Naive B cell (primary cell): ENCODE measurements around the gene DIPK1A. TPM values are rescaled to one million over a fixed set of nuclear protein-coding genes. Genes with fewer than 3 reads are reported as not detected.
"Not testable (repeated sequence)": the region's sequence is repeated elsewhere in the genome, so short reads cannot be mapped to it uniquely, and the experiment has no call there.

Source experiments
- ATAC-seq, 2 donors: fragments of 150-1000 bp; cut with Tn5 transposase; 2 replicates each; pipeline ENCODE4 v1.10.0; 2021; ENCODE audit warnings: low read depth in 2 of 2, mild to moderate bottlenecking in 2 of 2, moderate library complexity in 2 of 2
- DNase-seq: peaks from one replicate; pipeline ENCODE4 v3.0.0; 2022
- H3K27ac Mint-ChIP-seq, 6 donors: one replicate each; pipeline ENCODE4 v1.8.0; 2020 to 2022; ENCODE audit warnings: mild to moderate bottlenecking in 6 of 6, mixed read lengths in 6 of 6, moderate library complexity in 5 of 6, inconsistent platforms in 2 of 6
- H3K27me3 Mint-ChIP-seq, 3 donors: one replicate each; pipeline ENCODE4 v1.8.0; 2021 to 2022; ENCODE audit warnings: mixed read lengths in 3 of 3, mild to moderate bottlenecking in 1 of 3
- H3K36me3 Mint-ChIP-seq, 2 donors: one replicate each; pipeline ENCODE4 v1.8.0; 2020 to 2022; ENCODE audit warnings: mixed read lengths in 2 of 2, inconsistent platforms in 1 of 2, mild to moderate bottlenecking in 1 of 2
- H3K4me1 Mint-ChIP-seq, 3 donors: one replicate each; pipeline ENCODE4 v1.8.0; 2020 to 2022; ENCODE audit warnings: mixed read lengths in 3 of 3, inconsistent platforms in 1 of 3, mild to moderate bottlenecking in 1 of 3, moderate library complexity in 1 of 3
- H3K4me3 Mint-ChIP-seq, 8 donors: one replicate each; pipeline ENCODE4 v1.8.0; 2020 to 2022; ENCODE audit warnings: mild to moderate bottlenecking in 8 of 8, mixed read lengths in 8 of 8, moderate library complexity in 8 of 8, inconsistent platforms in 2 of 8
- H3K9me3 Mint-ChIP-seq, 7 donors: one replicate each; pipeline ENCODE4 v1.8.0; 2020 to 2022; ENCODE audit warnings: mixed read lengths in 7 of 7, mild to moderate bottlenecking in 5 of 7, inconsistent platforms in 2 of 7, moderate library complexity in 1 of 7
- polyA plus RNA-seq, 6 donors: library from polyadenylated mRNA; unstranded; fragments of 300-500 nt; fragmentation: Illumina TruSeq; gene quantifications; one replicate each; pipeline ENCODE4 v1.2.3, GENCODE V29; 2021; ENCODE audit warnings: low read depth in 6 of 6

DIPK1A gene
- polyA plus RNA-seq, 6 donors from 2014 or later = 26.0 to 57.3 (median 32.4) TPM

DNA sequence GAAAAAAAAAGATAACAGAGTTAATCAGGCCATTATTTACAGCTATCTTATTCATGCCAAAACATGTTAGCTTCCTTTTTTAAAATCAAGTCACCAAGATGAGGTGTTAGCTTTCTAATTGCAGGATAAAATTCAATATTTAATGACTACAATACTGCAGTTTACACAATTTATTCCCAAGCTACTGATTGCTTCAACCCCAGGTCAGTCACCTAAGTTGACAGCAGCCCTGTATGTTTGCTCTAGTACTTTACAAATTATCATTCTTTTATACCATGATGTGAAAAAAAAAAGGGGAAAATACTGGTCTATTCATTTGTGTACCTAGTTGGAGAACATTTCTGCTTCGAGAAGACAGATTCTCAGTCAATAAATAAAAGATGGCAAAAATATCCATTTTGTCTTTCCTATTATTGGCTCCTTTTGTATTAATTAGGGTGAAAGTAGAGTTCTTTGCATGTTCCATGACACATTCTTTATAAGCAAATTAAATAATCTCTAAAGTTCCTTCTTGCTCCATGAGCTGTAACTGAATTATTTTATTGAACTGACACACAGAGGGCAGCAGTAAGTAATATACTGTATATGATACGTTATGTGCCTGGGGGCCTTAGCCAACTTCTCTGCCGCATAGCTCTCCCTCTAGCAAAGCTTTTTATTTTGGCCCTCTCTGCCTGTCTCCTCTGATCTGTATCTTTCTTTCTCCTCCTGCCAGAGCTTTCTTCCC is 48.0 kb downstream of the DIPK1A start:
- Mint-ChIP-seq H3K4me3 (peak overlapping the region in 2 of 8 donors; percentile 36 to 61), H3K36me3 (peaks cover 13 to 22% of the 10 kb centered on the region in 2 donors), H3K4me1 (peaks cover 35 to 72% (median 59%) of the 10 kb centered on the region in 3 donors), H3K9me3 (peaks cover 0 to 5% (median 0%) of the 10 kb centered on the region in 7 donors), H3K27me3 (no peaks in the 10 kb centered on the region), H3K27ac (peak overlapping the region; percentile 0 to 90 (median 68))
- DNase-seq (no peak), ATAC-seq (peak in 1 of 2 donors; percentile 50)

DNA sequence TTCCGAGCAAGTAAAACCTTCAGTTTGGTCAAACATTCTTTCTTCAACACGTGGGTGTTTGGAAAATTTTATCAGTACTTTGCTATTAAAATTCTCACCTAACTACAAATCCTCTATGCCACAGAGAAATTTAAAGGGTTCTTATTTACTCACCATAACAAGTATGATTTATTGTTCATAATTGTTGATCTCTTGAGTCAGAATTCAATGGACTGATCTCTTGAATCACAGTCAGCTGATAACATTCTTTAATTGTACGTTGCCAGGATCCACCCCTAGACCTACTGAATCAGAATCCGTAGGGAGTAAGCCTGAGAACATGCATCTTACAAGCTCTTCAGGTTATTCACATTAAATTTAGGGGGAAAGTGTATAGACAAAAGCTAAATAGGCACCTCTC is 51.2 kb downstream of the DIPK1A start:
- ATAC-seq (no peak), DNase-seq (no peak)
- Mint-ChIP-seq H3K4me3 (no peak overlapping the region), H3K4me1 (peaks cover 28 to 59% (median 51%) of the 10 kb centered on the region in 3 donors), H3K27me3 (no peaks in the 10 kb centered on the region), H3K27ac (peak overlapping the region in 1 of 6 donors; percentile 50), H3K36me3 (peaks cover 20 to 25% of the 10 kb centered on the region in 2 donors), H3K9me3 (peaks cover 0 to 5% (median 1%) of the 10 kb centered on the region in 7 donors)

DNA sequence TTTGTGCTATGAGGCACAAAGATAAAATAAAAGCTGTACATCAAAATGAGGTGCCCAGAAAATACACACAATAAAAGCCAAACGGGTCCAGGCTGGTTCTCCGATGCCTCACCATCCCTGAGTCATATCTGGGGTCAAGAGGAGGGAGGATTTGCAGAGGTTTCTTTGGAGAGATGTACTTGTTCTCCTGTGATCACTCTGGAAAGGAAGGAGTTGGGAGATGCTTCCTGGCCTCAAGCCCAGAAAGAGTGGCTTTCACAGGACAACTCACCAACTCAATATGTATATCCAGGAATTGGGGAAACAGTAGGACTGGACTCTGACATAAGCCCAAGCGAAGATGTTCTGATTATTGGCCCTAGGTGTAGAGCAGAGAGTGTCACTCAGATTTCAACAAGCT is 51.9 kb downstream of the DIPK1A start:
- peaks cover 29 to 60% (median 52%) of the 10 kb centered on the region in 3 donors for H3K4me1 Mint-ChIP-seq
- H3K36me3 Mint-ChIP-seq = peaks cover 17 to 23% of the 10 kb centered on the region in 2 donors
- H3K27me3 Mint-ChIP-seq = no peaks in the 10 kb centered on the region
- peaks cover 0 to 3% (median 0%) of the 10 kb centered on the region in 7 donors for H3K9me3 Mint-ChIP-seq
- DNase-seq = no peak
- peak overlapping the region in 4 of 6 donors; percentile 23 to 68 (median 49) for H3K27ac Mint-ChIP-seq
- H3K4me3 Mint-ChIP-seq = no peak overlapping the region
- ATAC-seq = no peak

DNA sequence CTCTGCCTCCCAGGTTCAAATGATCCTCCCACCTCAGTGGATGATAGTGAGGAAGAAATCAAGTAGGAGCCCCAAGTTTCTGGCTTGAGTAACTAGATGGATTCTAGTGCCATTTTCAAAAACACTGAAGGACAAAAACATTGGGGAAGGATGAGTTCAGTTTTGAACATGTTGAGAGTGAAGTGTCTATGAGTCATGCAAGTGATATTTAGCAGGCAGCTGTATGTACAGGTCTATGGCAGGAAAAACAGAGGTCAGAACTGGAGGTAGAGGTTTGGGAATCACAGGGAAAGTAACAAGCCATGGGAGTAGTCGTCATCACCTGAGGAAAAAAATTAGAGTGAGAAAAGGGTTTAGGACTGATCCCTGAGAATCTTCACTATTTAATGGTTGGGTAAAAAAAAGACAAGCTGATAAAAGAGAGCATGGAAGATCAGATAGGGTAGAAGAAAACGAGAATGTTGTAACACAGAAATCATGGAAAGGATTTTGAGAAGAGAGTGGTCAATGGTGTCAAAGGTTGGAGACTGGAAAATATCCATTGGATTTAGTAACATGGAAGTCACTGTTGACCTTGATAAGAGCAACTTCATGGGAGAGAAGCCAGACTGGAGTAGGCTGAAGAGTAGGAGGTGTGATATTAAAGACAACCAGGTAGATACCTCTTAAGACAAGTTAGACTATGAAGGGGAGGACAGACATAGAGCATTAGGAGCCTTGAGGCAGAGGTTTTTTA is 53.1 kb downstream of the DIPK1A start:
- peak overlapping the region in 2 of 8 donors; percentile 10 to 51 for H3K4me3 Mint-ChIP-seq
- H3K27ac Mint-ChIP-seq = peak overlapping the region in 4 of 6 donors; percentile 28 to 85 (median 58)
- peaks cover 23 to 58% (median 49%) of the 10 kb centered on the region in 3 donors for H3K4me1 Mint-ChIP-seq
- DNase-seq (no peak), ATAC-seq (no peak)
- H3K27me3 Mint-ChIP-seq = no peaks in the 10 kb centered on the region
- H3K9me3 Mint-ChIP-seq = peaks cover 0 to 1% (median 0%) of the 10 kb centered on the region in 7 donors
- peaks cover 12 to 15% of the 10 kb centered on the region in 2 donors for H3K36me3 Mint-ChIP-seq

DNA sequence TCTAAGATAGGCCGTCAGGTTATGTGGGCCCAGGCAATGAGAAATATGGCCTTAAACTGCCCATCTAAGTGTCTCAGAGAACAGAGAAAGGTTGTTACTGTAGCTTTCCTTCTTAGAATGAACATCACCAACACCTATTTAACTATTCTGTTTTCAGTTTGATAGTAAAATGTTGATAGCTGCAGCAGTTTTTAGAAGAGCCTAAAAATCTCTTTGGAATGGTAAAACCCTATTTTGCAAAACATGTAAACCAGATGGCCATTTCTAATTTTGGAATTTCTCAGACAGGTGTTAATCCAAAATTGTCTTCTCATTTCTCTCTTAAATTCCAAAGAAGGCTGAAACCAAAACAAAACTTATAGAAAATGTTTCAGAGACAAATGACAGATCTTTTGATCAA is 57.5 kb downstream of the DIPK1A start:
- H3K4me3 Mint-ChIP-seq = no peak overlapping the region
- peaks cover 4 to 21% (median 13%) of the 10 kb centered on the region in 7 donors for H3K9me3 Mint-ChIP-seq
- no peak for ATAC-seq
- H3K27ac Mint-ChIP-seq = peak overlapping the region in 3 of 6 donors; percentile 20 to 92 (median 91)
- no peaks in the 10 kb centered on the region for H3K27me3 Mint-ChIP-seq
- no peak for DNase-seq
- H3K4me1 Mint-ChIP-seq = peaks cover 33 to 77% (median 58%) of the 10 kb centered on the region in 3 donors
- peaks cover 21 to 31% of the 10 kb centered on the region in 2 donors for H3K36me3 Mint-ChIP-seq

DNA sequence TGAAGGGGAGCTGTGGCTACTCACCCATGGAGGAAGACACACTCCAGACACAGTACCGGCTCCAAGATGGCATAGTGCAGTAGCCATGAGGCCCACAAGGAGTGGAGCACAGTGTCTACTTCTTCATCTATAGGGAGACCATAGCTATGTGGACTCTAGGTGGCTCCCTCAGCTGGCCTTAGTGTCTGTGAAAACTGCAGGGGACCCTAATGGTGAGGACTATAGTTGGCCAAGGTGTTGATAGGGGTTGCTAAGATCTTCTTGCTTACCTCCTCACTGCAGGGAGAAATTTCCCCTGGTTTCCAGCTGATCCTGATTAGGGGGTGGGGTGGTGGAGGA is 58.9 kb downstream of the DIPK1A start:
- Mint-ChIP-seq H3K36me3 (peaks cover 12 to 20% of the 10 kb centered on the region in 2 donors), H3K27ac (peak overlapping the region in 1 of 6 donors; percentile 78), H3K27me3 (no peaks in the 10 kb centered on the region), H3K9me3 (peaks cover 4 to 21% (median 13%) of the 10 kb centered on the region in 7 donors), H3K4me1 (peaks cover 30 to 76% (median 61%) of the 10 kb centered on the region in 3 donors), H3K4me3 (no peak overlapping the region)
- ATAC-seq = no peak
- no peak for DNase-seq

DNA sequence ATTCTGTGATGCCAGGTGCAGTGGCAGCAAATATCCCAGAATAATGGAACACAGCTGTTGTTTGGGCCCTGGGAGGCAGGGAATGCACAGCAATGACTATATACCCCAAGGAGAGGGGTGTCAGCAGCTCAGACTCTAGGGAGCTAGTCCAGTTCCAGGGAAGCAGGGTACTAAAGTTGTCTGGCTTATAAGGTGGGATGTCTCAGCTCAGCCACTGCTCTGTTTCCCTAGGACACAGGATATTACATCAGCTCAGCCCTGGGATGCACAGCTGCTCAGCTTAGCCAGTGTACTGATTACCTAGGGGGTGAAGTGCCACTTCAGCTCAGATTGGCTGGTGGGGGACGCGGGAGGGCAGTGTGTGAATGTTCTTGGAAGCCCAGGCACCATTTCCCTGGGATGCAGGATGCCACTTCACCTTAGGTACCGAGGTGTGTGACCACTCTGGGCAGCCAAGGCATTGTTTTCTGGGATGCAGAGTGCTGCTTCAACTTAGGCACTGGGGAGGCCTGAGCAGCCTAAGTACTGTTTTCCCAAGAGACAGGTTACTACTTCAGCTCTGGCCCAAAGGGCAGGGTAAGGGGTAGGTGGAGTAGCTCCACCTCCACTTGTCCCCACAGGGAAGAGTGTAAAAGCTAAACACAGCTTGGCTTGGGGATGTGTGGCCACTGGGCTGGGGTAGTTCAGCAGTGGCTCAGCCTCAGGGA is 59.4 kb downstream of the DIPK1A start:
- Mint-ChIP-seq H3K4me1 (peaks cover 30 to 76% (median 64%) of the 10 kb centered on the region in 3 donors), H3K36me3 (peaks cover 12 to 20% of the 10 kb centered on the region in 2 donors), H3K27ac (peak overlapping the region in 3 of 6 donors; percentile 3 to 71 (median 15)), H3K4me3 (no peak overlapping the region), H3K9me3 (peaks cover 4 to 21% (median 13%) of the 10 kb centered on the region in 7 donors), H3K27me3 (no peaks in the 10 kb centered on the region)
- no peak for DNase-seq
- no peak for ATAC-seq

DNA sequence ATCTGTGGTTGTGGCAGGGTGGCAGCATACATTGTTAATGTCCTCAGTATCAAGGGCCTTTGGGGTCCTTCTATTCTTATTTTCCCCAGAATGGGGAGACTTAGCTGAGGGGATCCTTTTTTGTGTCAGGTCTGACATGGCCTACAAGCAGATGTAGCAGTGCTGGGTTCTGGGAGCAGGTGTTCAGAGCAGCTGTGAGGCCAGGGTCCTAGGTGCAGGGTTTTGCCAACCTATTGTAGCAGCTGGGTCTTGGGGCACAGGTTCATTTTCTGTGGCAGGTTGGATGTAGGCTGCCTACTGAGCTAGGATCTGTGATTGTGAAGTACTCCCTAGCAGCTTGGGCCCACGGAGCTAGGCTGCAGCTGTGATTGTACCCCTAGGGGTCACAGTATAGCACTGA is 60.1 kb downstream of the DIPK1A start:
- Mint-ChIP-seq H3K4me3 (no peak overlapping the region), H3K36me3 (peaks cover 12 to 20% of the 10 kb centered on the region in 2 donors)

DNA sequence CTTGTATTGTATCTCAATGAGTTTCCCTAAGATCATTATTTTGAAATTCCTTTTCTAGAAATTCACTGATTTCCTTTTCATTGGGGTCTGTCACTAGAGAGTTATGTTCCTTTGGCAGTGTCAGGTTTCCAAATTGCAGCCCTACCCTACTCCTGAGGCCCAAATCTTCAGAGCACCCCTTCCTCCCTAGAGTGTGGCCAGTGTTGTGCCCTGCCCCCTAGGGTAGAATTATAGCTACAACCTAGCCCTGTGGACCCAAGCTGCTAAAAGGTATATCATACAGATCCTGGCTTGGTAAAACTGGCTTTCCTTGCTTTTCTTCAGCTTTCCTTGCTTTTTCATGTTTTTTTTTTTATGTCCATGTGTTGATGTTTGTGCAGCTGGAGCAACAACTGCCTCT is 60.7 kb downstream of the DIPK1A start:
- DNase-seq (no peak), ATAC-seq (no peak)
- Mint-ChIP-seq H3K27ac (peak overlapping the region in 4 of 6 donors; percentile 3 to 79 (median 18)), H3K4me1 (peaks cover 30 to 76% (median 66%) of the 10 kb centered on the region in 3 donors), H3K4me3 (no peak overlapping the region), H3K27me3 (no peaks in the 10 kb centered on the region), H3K36me3 (peaks cover 12 to 20% of the 10 kb centered on the region in 2 donors), H3K9me3 (peaks cover 4 to 21% (median 13%) of the 10 kb centered on the region in 7 donors)

More for the DNA sequence above, 60.1 kb downstream of the DIPK1A start:
- H3K27me3 Mint-ChIP-seq = no peaks in the 10 kb centered on the region
- peaks cover 30 to 76% (median 64%) of the 10 kb centered on the region in 3 donors for H3K4me1 Mint-ChIP-seq
- H3K27ac Mint-ChIP-seq = peak overlapping the region in 1 of 6 donors; percentile 3
- H3K9me3 Mint-ChIP-seq = peaks cover 4 to 21% (median 13%) of the 10 kb centered on the region in 7 donors
- ATAC-seq = no peak
- DNase-seq = no peak

DNA sequence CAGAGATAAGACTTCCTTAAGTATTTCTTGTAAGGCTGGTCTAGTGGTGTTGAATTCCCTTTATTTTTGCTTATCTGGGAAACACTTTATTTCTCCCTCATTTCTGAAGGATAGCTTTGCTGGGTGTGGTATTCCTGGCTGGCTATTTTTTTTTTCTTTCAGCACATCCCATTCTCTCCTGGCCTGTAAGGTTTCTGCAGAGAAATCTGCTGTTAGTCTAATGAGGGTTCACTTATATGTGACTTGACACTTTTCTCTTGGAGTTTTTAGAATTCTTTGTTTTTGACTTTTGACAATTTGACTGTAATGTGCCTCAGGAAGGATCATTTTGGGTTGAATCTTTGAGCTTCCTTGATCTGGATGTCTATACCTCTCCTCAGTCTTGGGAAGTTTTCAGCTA is 61.5 kb downstream of the DIPK1A start:
- Mint-ChIP-seq H3K4me1 (peaks cover 28 to 74% (median 63%) of the 10 kb centered on the region in 3 donors), H3K4me3 (no peak overlapping the region), H3K27ac (peak overlapping the region in 2 of 6 donors; percentile 20 to 43), H3K36me3 (peaks cover 12 to 20% of the 10 kb centered on the region in 2 donors), H3K9me3 (peaks cover 4 to 21% (median 13%) of the 10 kb centered on the region in 7 donors), H3K27me3 (no peaks in the 10 kb centered on the region)
- DNase-seq (no peak), ATAC-seq (no peak)

DNA sequence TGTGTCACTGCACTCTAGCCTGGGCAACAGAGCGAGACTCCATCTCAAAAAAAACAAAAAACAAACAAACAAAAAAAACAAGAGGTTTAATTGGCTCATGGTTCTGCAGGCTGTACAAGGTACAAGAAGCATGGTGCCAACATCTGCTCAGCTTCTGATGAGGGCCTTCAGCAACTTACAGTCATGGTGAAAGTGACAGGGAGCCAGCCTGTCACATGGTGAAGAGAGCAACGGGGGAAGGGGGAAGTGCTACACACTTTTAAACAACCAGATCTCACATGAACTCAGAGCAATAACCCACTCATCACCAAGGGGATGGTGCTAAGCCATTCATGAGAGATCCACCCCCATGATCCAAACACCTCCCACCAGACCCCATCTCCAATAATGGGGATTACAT is 63.2 kb downstream of the DIPK1A start:
- peaks cover 27 to 67% (median 58%) of the 10 kb centered on the region in 3 donors for H3K4me1 Mint-ChIP-seq
- H3K9me3 Mint-ChIP-seq = peaks cover 4 to 23% (median 13%) of the 10 kb centered on the region in 7 donors
- H3K27me3 Mint-ChIP-seq, DNase-seq: not testable (repeated sequence)
- H3K4me3 Mint-ChIP-seq = peak overlapping the region in 4 of 8 donors; percentile 10 to 72 (median 44)
- peaks cover 12 to 20% of the 10 kb centered on the region in 2 donors for H3K36me3 Mint-ChIP-seq
- peak; percentile 66 to 74 for ATAC-seq
- H3K27ac Mint-ChIP-seq = peak overlapping the region in 3 of 6 donors; percentile 39 to 88 (median 76)

DNA sequence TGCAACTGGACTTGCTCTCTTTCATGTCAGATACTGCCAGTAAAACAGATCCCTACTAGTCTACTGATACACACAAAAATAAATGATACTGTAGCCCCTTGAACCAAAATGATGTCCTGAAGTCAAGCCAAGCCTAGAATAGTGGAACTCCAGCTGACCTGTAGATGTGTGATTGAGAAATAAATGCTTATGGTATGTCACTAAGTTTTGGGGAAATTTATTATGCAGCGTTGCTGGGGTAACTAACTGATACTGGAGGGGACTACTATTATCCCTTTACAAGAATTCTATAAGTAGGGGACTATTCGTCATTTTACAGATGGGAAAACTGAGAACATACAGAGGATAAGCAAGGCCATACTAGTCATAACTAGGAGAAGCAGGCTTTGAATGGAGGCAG is 73.8 kb downstream of the DIPK1A start:
- ATAC-seq (no peak), DNase-seq (no peak)
- Mint-ChIP-seq H3K27me3 (no peaks in the 10 kb centered on the region), H3K36me3 (no peaks in the 10 kb centered on the region), H3K27ac (peak overlapping the region in 4 of 6 donors; percentile 42 to 82 (median 61)), H3K4me1 (peaks cover 37 to 53% (median 51%) of the 10 kb centered on the region in 3 donors), H3K4me3 (no peak overlapping the region), H3K9me3 (peaks cover 0 to 10% (median 3%) of the 10 kb centered on the region in 7 donors)
